Activated naive CD4-positive, alpha-beta T cell treated with anti-CD3 and anti-CD28 coated beads, Interleukin-2, amount 50 U/mL, for 24 hours (primary cell): ENCODE results near the gene PAK4.

Experiments used
- H3K27ac Mint-ChIP-seq: one replicate; pipeline ENCODE4 v1.8.0; 2021; ENCODE audit warnings: mild to moderate bottlenecking, mixed read lengths
- H3K27me3 Mint-ChIP-seq: one replicate; pipeline ENCODE4 v1.8.0; 2021; ENCODE audit warnings: mixed read lengths
- H3K36me3 Mint-ChIP-seq: one replicate; pipeline ENCODE4 v1.8.0; 2021; ENCODE audit warnings: mixed read lengths
- H3K4me1 Mint-ChIP-seq: one replicate; pipeline ENCODE4 v1.8.0; 2021; ENCODE audit warnings: mixed read lengths
- H3K4me3 Mint-ChIP-seq: one replicate; pipeline ENCODE4 v1.8.0; 2021; ENCODE audit warnings: mild to moderate bottlenecking, mixed read lengths
- H3K9me3 Mint-ChIP-seq: one replicate; pipeline ENCODE4 v1.8.0; 2021; ENCODE audit warnings: mixed read lengths

Gene PAK4

GRCh38 chr19:39146091-39146490 is 20.5 kb downstream of the PAK4 start:
- no peaks in the 10 kb centered on the region for H3K9me3 Mint-ChIP-seq
- H3K36me3 Mint-ChIP-seq: peaks cover 2% of the 10 kb centered on the region
- H3K27me3 Mint-ChIP-seq: no peaks in the 10 kb centered on the region
- peaks cover 35% of the 10 kb centered on the region for H3K4me1 Mint-ChIP-seq
- no peak overlapping the region for H3K27ac Mint-ChIP-seq
- no peak overlapping the region for H3K4me3 Mint-ChIP-seq

- H3K27ac Mint-ChIP-seq: no peak overlapping the region
- H3K36me3 Mint-ChIP-seq: peaks cover 2% of the 10 kb centered on the region
- no peak overlapping the region for H3K4me3 Mint-ChIP-seq
- peaks cover 34% of the 10 kb centered on the region for H3K4me1 Mint-ChIP-seq
- H3K27me3 Mint-ChIP-seq: no peaks in the 10 kb centered on the region
- H3K9me3 Mint-ChIP-seq: no peaks in the 10 kb centered on the region
These were observed 21.3 kb downstream of the PAK4 start for GRCh38 chr19:39146686-39147450.

- Mint-ChIP-seq H3K4me3 (no peak overlapping the region), H3K4me1 (peaks cover 34% of the 10 kb centered on the region), H3K27me3 (no peaks in the 10 kb centered on the region), H3K9me3 (no peaks in the 10 kb centered on the region), H3K36me3 (peaks cover 2% of the 10 kb centered on the region), H3K27ac (no peak overlapping the region)
These were observed 21.9 kb downstream of the PAK4 start for GRCh38 chr19:39147480-39147879.

- peaks cover 32% of the 10 kb centered on the region for H3K4me1 Mint-ChIP-seq
- no peak overlapping the region for H3K4me3 Mint-ChIP-seq
- H3K36me3 Mint-ChIP-seq: peaks cover 2% of the 10 kb centered on the region
These were observed 23.4 kb downstream of the PAK4 start for GRCh38 chr19:39148939-39149529.

GRCh38 chr19:39150235-39150634 is 24.6 kb downstream of the PAK4 start:
- no peak overlapping the region for H3K27ac Mint-ChIP-seq
- H3K4me1 Mint-ChIP-seq: peaks cover 27% of the 10 kb centered on the region
- H3K9me3 Mint-ChIP-seq: no peaks in the 10 kb centered on the region
- peaks cover 2% of the 10 kb centered on the region for H3K36me3 Mint-ChIP-seq
- H3K27me3 Mint-ChIP-seq: no peaks in the 10 kb centered on the region
- no peak overlapping the region for H3K4me3 Mint-ChIP-seq

More at GRCh38 chr19:39148939-39149529, 23.4 kb downstream of the PAK4 start:
- Mint-ChIP-seq H3K27ac (no peak overlapping the region), H3K27me3 (no peaks in the 10 kb centered on the region), H3K9me3 (no peaks in the 10 kb centered on the region)

GRCh38 chr19:39150807-39151600 is 25.4 kb downstream of the PAK4 start:
- Mint-ChIP-seq H3K36me3 (peaks cover 2% of the 10 kb centered on the region), H3K27me3 (no peaks in the 10 kb centered on the region), H3K9me3 (no peaks in the 10 kb centered on the region), H3K4me3 (no peak overlapping the region), H3K4me1 (peaks cover 24% of the 10 kb centered on the region), H3K27ac (no peak overlapping the region)

GRCh38 chr19:39152066-39152465 is 26.5 kb downstream of the PAK4 start:
- peaks cover 2% of the 10 kb centered on the region for H3K36me3 Mint-ChIP-seq

GRCh38 chr19:39154100-39154628 is 28.6 kb downstream of the PAK4 start:
- no peaks in the 10 kb centered on the region for H3K27me3 Mint-ChIP-seq
- H3K9me3 Mint-ChIP-seq: no peaks in the 10 kb centered on the region
- H3K36me3 Mint-ChIP-seq: no peaks in the 10 kb centered on the region
- no peak overlapping the region for H3K27ac Mint-ChIP-seq
- peaks cover 34% of the 10 kb centered on the region for H3K4me1 Mint-ChIP-seq
- no peak overlapping the region for H3K4me3 Mint-ChIP-seq

More at GRCh38 chr19:39152066-39152465, 26.5 kb downstream of the PAK4 start:
- Mint-ChIP-seq H3K27ac (no peak overlapping the region), H3K27me3 (no peaks in the 10 kb centered on the region), H3K9me3 (no peaks in the 10 kb centered on the region), H3K4me1 (peaks cover 22% of the 10 kb centered on the region), H3K4me3 (no peak overlapping the region)

GRCh38 chr19:39154629-39155100 is 29.1 kb downstream of the PAK4 start:
- Mint-ChIP-seq H3K27me3 (no peaks in the 10 kb centered on the region), H3K4me3 (no peak overlapping the region), H3K4me1 (peaks cover 34% of the 10 kb centered on the region), H3K9me3 (no peaks in the 10 kb centered on the region), H3K27ac (no peak overlapping the region), H3K36me3 (no peaks in the 10 kb centered on the region)

GRCh38 chr19:39155114-39155700 is 29.6 kb downstream of the PAK4 start:
- H3K9me3 Mint-ChIP-seq: no peaks in the 10 kb centered on the region
- no peaks in the 10 kb centered on the region for H3K36me3 Mint-ChIP-seq
- peaks cover 36% of the 10 kb centered on the region for H3K4me1 Mint-ChIP-seq
- H3K27ac Mint-ChIP-seq: no peak overlapping the region
- no peak overlapping the region for H3K4me3 Mint-ChIP-seq
- no peaks in the 10 kb centered on the region for H3K27me3 Mint-ChIP-seq

- peaks cover 38% of the 10 kb centered on the region for H3K4me1 Mint-ChIP-seq
- no peaks in the 10 kb centered on the region for H3K36me3 Mint-ChIP-seq
- H3K27me3 Mint-ChIP-seq: no peaks in the 10 kb centered on the region
- no peaks in the 10 kb centered on the region for H3K9me3 Mint-ChIP-seq
- H3K27ac Mint-ChIP-seq: no peak overlapping the region
- H3K4me3 Mint-ChIP-seq: no peak overlapping the region
These were observed 30.2 kb downstream of the PAK4 start for GRCh38 chr19:39155741-39156140.

GRCh38 chr19:39156326-39157230 is 31.0 kb downstream of the PAK4 start:
- Mint-ChIP-seq H3K36me3 (no peaks in the 10 kb centered on the region), H3K4me3 (no peak overlapping the region), H3K27ac (no peak overlapping the region), H3K4me1 (peaks cover 33% of the 10 kb centered on the region), H3K27me3 (no peaks in the 10 kb centered on the region), H3K9me3 (no peaks in the 10 kb centered on the region)

- no peak overlapping the region for H3K4me3 Mint-ChIP-seq
- no peak overlapping the region for H3K27ac Mint-ChIP-seq
- no peaks in the 10 kb centered on the region for H3K9me3 Mint-ChIP-seq
- no peaks in the 10 kb centered on the region for H3K27me3 Mint-ChIP-seq
- H3K4me1 Mint-ChIP-seq: peaks cover 34% of the 10 kb centered on the region
- no peaks in the 10 kb centered on the region for H3K36me3 Mint-ChIP-seq
These were observed 31.9 kb downstream of the PAK4 start for GRCh38 chr19:39157275-39157996.

- no peak overlapping the region for H3K4me3 Mint-ChIP-seq
- H3K36me3 Mint-ChIP-seq: no peaks in the 10 kb centered on the region
- no peaks in the 10 kb centered on the region for H3K27me3 Mint-ChIP-seq
- no peaks in the 10 kb centered on the region for H3K9me3 Mint-ChIP-seq
- peaks cover 39% of the 10 kb centered on the region for H3K4me1 Mint-ChIP-seq
- H3K27ac Mint-ChIP-seq: no peak overlapping the region
These were observed 32.4 kb downstream of the PAK4 start for GRCh38 chr19:39157997-39158389.
